Activated CD8-positive, alpha-beta memory T cell treated with anti-CD3 and anti-CD28 coated beads, Interleukin-2, amount 50 U/mL, for 1 hour (primary cell): ENCODE measurements around the gene RELN.
"Not testable (repeated sequence)": the region's sequence is repeated elsewhere in the genome, so short reads cannot be mapped to it uniquely, and the experiment has no call there.

Source experiments
- DNase-seq: peaks from one replicate; pipeline ENCODE4 v3.0.0-alpha.2; 2020; ENCODE audit errors: extremely low read depth

The RELN gene

GRCh38 chr7:103989200-103989784, at the start of gene RELN:
RELN (minus strand) TSS chr7:103989658; CDS start chr7:103989356, 302 bp downstream.
- DNase-seq, result no peak

DNA sequence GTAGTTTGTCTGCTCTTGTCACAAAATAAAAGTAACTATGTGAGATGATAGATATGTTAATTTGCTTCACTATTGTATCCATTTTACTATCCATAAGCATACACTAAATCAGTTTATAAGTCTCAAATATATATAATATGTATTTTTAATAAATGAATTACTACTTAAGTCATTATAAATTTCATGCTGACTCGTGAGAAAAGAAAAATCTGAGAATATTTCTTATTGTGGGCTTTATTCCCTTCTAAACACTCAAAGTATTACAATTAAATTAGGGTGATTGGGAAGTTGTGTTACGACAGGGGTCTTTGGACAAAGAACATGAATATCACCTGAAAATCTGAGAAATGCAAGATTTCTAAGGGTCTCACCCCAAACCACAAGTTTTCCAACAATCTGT, 48.7 kb upstream of the RELN start:
- no peak for DNase-seq

GRCh38 chr7:104036889-104037288, 47.4 kb upstream of the RELN start:
- not testable (repeated sequence) for DNase-seq

DNA sequence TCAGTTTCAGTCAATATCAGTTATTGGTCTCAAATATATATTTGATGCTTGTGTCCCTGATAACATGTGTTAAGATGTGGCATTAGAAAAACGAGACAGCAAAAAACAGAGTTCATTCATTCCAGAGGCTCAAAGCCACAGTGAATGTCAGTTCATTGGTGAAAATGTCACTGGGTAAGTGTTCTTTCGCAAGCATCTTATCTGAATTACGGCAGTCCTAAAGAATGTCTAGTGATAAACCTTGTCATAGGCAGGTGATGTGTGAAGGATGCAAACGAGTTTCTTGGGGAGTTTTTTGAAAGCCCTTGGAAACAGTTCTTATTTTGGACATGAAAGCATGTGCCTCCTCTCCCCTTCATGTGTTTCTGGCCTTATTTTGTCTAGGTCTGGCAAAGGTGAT, 45.9 kb upstream of the RELN start:
- DNase-seq, result no peak

- DNase-seq, result no peak
These were observed 45.2 kb upstream of the RELN start for GRCh38 chr7:104034679-104035078.

DNA sequence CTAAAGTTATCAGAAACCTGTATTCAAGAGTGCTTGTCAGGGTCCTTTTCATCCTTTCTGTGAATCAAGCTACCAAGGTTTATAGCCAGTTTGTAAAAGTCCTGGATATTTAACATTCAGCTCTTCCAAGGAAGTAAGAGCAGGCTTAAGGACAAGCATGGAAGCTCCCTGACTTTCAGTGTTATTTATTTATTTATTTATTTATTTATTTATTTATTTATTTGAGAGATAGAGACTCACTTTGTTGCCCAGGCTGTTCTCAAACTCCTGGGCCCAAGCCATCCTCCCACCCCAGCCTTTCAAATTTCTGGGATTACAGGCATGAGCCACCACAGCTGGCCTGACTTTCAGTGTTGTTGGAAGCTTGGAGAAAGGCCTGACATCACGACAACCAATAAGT, 44.4 kb upstream of the RELN start:
- no peak for DNase-seq

DNA sequence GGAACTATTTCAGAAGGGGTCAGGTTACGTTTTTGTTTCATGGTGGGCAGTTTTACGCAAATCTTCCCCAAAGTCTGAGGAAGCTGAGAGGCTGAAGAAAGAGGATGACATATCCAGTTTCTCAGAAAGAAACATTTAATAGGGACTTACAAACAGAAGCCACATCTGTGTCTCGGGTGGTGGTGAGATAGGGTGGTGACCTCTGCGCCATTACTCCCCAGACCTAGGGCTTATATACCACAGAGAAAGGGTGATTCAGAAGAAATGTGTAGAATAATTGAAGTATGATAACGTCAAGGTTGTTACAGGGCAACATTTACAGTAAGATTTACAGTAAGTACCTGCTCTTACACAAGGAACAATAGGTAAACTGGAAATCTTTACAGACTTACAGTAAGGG, 43.0 kb upstream of the RELN start:
- no peak for DNase-seq

DNA sequence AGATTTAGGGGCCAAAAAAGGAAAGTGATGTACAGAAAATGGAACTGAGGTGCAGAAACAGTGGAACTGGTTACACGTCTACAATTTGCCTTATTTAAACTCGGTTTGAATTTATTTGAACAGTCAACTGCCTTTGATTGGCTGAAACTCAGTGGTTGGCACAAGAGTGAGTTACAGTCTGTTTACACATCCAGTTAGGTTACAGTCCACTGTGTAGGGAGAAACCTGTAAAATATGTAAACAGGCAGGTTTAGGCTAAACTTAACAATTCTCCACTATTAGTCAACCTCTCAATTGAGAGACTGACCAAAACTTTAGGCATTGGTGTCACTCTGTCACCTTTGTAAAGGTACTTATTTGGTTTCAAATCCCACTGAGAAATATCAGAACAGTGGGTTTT, 40.3 kb upstream of the RELN start:
- DNase-seq, result no peak

- DNase-seq, result no peak
These were observed 35.2 kb upstream of the RELN start for GRCh38 chr7:104024632-104025031.

DNA sequence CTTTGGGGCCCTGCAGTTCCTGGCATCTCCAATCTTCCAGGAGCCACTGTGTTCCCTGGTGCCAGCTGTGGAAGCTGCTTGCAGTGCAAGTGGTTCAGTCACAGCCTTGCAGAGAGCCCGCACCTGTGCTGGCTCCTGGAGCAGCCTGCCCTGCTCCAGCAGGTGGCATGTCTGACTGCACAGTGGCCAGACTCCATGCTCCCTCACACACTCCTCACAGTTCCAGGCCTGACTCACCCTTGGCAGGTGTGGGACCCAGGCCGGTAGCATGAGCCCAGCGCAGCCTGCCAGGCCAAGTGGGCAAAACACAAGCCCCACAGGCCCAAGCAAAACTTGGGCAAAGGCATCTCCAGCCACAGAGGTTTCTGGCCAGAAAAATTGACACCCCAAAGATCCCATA, 33.6 kb upstream of the RELN start:
- DNase-seq, result no peak

DNA sequence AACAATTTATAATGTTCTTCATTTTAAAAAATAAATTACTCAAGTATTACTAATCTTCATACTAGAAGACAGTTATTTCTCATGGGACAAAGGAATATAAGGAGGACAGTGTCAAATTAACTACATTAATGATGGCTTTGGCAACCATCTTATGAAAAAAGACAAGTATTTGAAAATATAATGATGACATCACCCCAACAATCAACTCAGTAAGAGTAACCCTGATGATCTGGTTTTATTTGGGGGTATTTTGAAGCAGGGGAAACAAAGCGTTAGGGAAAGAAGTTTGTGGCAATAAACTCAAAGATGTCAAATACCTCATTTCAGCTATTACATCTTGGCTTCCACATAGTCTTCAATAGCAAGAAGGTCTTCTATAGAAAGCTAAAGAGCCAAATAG, 29.0 kb upstream of the RELN start:
- no peak for DNase-seq

- no peak for DNase-seq
These were observed 27.5 kb upstream of the RELN start for GRCh38 chr7:104017001-104017400.

GRCh38 chr7:104012835-104013234, 23.4 kb upstream of the RELN start:
- DNase-seq, result no peak

GRCh38 chr7:104011829-104012228, 22.4 kb upstream of the RELN start:
- DNase-seq, result no peak

DNA sequence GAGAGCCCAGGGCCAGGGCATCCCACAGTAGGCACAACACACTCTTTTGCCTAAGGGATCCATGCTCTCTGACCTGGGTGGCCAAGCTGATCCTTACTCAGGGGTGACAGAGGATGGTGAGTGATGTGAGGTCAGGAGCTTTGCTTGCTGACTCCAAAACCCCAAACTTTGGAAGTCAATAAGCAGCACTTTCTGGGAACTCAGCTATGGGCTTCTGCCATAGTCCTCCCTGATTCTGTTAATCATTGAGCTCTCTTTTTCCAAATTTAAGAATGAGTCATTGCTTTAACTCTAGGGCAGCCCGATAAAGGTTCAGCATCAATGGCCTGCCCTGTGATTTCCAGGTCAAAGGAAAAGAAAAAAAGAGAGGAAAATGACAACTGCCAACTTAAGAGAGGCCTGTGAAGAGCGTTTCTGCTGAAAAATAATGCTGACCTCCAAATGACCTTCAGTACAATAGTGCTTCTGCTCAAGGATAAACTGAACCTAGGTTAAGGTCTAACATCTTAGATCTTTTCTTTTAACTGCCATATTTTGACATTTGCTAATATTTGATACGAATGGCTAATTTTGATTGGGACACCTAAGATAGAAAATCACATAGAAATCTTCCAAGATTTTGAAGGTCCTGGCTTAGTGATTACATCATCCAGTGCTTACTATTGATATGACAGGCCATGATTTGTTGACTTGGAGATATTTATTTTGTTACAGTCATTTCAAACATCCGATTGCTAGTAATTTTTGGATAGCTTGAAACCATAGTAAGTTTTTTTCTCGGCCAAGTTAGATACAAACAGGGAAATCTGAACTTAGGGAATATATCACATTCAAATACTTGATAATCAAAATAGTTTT, 20.8 kb upstream of the RELN start:
- no peak for DNase-seq

DNA sequence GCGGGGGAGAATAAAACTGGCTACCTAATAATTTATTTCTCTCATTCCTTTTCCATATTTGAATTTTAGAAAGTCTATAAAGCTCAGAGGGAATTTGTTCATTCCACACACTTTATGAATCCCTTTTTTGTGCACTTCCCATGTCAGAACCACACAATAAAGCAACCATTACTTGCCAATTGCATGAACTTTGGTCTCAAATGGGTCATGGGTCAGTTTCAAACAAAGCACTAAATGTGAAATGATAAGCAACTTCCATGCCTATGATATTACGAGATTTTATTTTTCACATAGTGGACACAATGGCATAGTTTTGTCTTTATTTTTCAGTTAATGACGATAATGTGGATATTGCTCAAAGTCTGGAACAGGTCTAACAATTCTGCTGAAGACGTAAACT, 18.6 kb upstream of the RELN start:
- DNase-seq, result no peak

DNA sequence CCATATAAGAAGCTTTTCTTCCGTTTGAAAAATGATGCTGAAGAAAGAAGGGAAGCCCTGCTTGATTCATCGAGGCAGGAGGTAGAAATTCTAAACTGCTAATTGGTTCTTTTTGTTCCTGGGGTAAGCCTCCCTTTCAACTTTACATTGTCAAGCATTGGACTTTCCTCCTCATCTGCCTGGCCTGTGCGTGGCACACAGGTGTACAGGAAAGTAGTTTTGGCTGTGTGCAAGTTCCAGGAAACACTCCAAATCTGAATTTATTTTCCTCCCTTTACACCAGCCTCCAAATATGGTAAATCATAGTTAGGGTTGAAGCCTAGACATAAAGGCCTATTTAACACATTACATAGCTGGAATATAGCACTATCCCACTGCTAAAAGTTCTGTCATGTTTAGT, 18.2 kb upstream of the RELN start:
- no peak for DNase-seq

DNA sequence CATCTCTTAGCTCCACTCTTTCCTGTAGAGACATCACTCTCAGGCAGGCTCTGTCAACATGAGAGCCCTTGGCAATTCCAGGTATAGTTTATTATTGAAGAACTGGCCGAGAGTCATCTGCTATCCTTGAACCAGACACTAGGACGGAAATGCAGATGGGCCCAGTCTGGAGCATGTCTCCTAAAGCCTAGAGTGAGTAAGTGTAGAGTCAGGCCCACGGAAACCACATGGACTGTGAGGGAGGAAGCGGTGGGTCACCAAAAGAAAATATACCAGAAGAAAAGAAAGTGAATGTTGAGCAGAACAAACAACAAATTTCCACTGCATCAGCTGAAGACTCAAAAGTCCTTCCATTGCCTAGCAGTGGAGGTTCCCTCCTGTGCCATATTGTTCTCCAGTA, 15.7 kb upstream of the RELN start:
- DNase-seq, result no peak

DNA sequence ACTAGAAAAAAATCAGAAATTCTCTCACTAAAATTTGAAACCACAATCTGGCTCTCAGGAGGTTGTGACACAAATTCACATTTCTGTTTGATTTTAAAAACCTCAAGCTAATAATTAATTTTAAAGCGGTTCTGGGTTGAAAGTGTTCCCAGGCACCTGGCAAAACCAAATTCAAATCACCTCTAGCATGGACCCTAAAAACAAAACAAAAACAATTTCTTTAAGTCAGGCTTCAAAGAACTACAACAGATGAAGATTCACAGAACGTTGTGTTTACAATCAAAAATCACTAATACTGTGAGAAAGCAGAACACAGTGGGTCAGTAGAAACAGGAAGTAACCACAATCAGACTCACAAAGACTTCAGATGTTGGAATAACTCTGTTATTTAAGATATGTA, 7.2 kb upstream of the RELN start:
- no peak for DNase-seq

DNA sequence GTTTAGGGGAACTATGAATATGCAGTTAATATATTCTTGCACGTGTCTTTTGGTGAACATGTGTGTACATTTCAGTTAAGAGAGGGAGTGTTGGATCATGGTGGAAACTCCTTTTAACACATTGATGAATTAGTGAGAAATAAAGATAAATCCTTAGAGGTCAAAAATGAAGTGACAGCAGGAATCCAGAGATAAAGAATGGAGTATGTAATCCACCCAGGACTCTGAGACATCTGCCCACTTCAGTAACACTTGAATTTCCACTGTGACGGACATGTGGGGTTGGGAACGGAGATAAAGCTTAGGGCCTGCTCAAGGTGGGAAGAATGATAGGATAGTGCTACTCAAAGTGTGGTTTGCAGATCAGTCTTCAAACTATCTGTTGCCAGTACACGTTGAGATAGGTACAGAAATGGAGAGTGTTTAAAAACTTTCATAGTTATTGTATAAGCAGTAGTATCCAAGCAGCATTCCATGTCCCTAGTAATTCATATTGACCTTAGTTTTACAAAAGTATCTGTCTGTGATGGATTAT, 6.6 kb upstream of the RELN start:
- DNase-seq, result no peak

- DNase-seq, result no peak
These were observed 6.1 kb upstream of the RELN start for GRCh38 chr7:103995554-103995953.

GRCh38 chr7:103993551-103993950, 4.1 kb upstream of the RELN start:
- no peak for DNase-seq

- DNase-seq, result no peak
These were observed 1.9 kb upstream of the RELN start for GRCh38 chr7:103991406-103991805.
